Measurements from ENCODE around the gene LTO1. TPM values are rescaled to one million over a fixed set of nuclear protein-coding genes. Genes with fewer than 3 reads are reported as not detected.

The LTO1 gene
- total RNA-seq, 1 experiment from 2014 or later, result 27.5 TPM

DNA sequence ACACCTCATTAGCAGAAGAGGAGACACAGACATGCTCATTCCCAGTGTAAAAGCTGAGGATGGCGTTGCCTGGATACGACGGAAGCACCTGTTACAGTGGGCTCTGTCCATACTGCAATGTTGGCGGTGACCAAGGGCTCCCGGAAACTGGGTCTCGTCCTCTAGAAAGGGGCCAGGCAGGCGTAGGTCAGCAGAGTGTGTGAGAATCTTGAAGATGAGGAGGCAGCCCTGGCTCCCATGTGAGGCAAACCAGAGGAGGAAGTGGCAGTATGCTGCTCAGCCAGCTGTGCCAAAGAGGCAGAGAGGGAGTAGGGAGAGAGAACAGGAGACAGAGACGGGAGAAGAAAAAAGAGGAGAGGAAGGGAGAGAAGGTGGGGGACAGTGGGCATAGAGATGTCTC, 10.3 kb downstream of the LTO1 start:
- peaks cover 1% of the 10 kb centered on the region; the same call in 1 of the 2 replicates for H3K4me1 Mint-ChIP-seq
- no peak for ATAC-seq
- ChIA-PET POLR2A (no interaction called here), CTCF (interaction anchor here (0.8 to 1.1 kb wide), 2 partner anchors 177 to 563 kb away, joined by 4 to 6 read pairs; no protein-coding TSS in a partner anchor)
- TF ChIP-seq NR2C2 (CRISPR knock-in tag; IDR thresholded peaks at IDR 0.05) (no peak), MYBL2 (CRISPR knock-in tag; IDR thresholded peaks at IDR 0.05) (no peak), NFATC4 (CRISPR knock-in tag; IDR thresholded peaks at IDR 0.05) (no peak), ZNF121 (CRISPR knock-in tag; IDR thresholded peaks at IDR 0.05) (no peak), MXD4 (CRISPR knock-in tag; IDR thresholded peaks at IDR 0.05; ENCODE audit: borderline replicate concordance) (no peak), GRHL2 (CRISPR knock-in tag; IDR thresholded peaks at IDR 0.05; ENCODE audit: insufficient replicate concordance, severe bottlenecking) (no peak)
- TF ChIP-seq, protein P1, sequence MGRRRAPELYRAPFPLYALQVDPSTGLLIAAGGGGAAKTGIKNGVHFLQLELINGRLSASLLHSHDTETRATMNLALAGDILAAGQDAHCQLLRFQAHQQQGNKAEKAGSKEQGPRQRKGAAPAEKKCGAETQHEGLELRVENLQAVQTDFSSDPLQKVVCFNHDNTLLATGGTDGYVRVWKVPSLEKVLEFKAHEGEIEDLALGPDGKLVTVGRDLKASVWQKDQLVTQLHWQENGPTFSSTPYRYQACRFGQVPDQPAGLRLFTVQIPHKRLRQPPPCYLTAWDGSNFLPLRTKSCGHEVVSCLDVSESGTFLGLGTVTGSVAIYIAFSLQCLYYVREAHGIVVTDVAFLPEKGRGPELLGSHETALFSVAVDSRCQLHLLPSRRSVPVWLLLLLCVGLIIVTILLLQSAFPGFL (CRISPR knock-in tag; IDR thresholded peaks at IDR 0.05; ENCODE audit: borderline replicate concordance), result no peak
- TF ChIP-seq, protein P2, sequence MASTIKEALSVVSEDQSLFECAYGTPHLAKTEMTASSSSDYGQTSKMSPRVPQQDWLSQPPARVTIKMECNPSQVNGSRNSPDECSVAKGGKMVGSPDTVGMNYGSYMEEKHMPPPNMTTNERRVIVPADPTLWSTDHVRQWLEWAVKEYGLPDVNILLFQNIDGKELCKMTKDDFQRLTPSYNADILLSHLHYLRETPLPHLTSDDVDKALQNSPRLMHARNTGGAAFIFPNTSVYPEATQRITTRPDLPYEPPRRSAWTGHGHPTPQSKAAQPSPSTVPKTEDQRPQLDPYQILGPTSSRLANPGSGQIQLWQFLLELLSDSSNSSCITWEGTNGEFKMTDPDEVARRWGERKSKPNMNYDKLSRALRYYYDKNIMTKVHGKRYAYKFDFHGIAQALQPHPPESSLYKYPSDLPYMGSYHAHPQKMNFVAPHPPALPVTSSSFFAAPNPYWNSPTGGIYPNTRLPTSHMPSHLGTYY (CRISPR knock-in tag; IDR thresholded peaks at IDR 0.05), result no peak
- TF ChIP-seq, protein P3, sequence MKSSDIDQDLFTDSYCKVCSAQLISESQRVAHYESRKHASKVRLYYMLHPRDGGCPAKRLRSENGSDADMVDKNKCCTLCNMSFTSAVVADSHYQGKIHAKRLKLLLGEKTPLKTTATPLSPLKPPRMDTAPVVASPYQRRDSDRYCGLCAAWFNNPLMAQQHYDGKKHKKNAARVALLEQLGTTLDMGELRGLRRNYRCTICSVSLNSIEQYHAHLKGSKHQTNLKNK (CRISPR knock-in tag; IDR thresholded peaks at IDR 0.05), result no peak
- H3K36me3 Mint-ChIP-seq, result peaks cover 19% of the 10 kb centered on the region
- no peak overlapping the region for H3K27ac Mint-ChIP-seq
- no peak for DNase-seq (ENCODE audit: low spot score)
- H3K27me3 Mint-ChIP-seq (ENCODE audit: low read depth), result no peaks in the 10 kb centered on the region
- no peaks in the 10 kb centered on the region for H3K9me3 Mint-ChIP-seq
- H3K4me3 Mint-ChIP-seq, result no peak overlapping the region

DNA sequence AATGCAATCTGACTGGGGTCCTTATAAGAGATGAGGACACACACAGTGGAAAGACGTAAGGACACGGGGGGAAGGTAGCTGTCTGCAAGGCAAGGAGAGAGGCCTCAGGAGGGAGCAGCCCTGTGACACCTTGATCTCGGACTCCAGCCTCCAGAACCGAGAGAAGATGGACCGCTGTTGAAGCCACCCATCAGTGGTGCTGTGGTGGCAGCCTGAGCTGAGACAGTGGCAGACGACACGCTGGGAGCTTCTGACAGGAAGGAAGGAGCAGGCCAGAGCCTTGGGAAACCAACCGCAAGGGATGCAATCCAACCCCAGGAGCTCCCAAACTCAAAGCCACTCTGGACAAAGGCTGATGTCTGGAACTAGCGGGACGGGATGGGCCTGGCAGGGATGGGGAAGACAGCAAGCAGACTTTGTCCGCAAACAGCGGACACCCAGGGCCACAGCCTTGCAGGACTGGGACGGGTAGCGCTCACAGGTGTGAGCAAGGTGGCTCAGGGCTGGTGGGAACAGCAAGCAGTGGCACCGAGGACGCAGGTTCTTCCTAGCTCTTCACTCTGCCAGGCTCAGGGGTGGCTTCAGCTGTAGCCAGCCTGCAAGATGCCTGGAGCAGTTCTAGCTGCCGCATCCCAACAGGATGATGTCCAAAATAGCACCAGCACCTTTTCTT, 10.9 kb downstream of the LTO1 start:
- no peaks in the 10 kb centered on the region for H3K9me3 Mint-ChIP-seq
- ChIA-PET POLR2A (no interaction called here), CTCF (interaction anchor here (1.1 kb wide), 1 partner anchor 563 kb away, joined by 6 read pairs; no protein-coding TSS in a partner anchor)
- no peak overlapping the region for H3K4me3 Mint-ChIP-seq
- DNase-seq (ENCODE audit: low spot score) (no peak), ATAC-seq (no peak)
- TF ChIP-seq ZNF263 (CRISPR knock-in tag; IDR thresholded peaks at IDR 0.05; ENCODE audit: low read depth), result no peak
- TF ChIP-seq, protein P4, sequence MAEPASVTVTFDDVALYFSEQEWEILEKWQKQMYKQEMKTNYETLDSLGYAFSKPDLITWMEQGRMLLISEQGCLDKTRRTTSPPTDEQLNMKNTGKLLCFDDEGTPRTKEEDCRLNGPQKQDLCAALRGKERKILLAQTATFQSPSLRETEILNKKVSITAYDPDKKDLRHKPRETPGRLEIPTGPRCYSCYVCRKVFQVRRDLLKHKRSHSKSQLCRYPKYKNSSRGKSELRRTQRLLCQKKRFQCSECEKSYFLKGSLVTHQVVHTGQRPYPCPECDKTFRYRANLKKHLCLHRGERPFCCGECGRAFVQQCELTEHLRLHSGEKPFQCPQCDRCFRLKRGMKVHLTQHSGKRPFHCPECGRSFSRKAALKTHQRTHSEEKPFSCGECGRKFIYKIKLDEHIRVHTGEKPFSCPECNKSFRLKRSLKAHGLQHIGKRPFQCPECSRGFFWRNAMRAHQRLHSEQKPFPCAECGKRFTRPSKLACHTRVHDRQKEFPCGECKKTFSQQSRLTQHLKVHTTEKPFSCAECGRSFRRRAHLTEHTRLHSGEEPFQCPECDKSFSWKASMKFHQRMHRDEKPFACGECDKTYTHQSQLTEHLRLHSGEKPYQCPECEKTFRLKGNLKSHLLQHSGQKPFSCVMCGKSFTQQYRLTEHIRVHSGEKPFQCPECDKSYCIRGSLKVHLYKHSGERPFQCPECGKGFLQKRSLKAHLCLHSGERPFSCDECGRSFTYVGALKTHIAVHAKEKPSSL (CRISPR knock-in tag; conservative IDR thresholded peaks at IDR 0.05), result no peak
- TF ChIP-seq, protein P5, sequence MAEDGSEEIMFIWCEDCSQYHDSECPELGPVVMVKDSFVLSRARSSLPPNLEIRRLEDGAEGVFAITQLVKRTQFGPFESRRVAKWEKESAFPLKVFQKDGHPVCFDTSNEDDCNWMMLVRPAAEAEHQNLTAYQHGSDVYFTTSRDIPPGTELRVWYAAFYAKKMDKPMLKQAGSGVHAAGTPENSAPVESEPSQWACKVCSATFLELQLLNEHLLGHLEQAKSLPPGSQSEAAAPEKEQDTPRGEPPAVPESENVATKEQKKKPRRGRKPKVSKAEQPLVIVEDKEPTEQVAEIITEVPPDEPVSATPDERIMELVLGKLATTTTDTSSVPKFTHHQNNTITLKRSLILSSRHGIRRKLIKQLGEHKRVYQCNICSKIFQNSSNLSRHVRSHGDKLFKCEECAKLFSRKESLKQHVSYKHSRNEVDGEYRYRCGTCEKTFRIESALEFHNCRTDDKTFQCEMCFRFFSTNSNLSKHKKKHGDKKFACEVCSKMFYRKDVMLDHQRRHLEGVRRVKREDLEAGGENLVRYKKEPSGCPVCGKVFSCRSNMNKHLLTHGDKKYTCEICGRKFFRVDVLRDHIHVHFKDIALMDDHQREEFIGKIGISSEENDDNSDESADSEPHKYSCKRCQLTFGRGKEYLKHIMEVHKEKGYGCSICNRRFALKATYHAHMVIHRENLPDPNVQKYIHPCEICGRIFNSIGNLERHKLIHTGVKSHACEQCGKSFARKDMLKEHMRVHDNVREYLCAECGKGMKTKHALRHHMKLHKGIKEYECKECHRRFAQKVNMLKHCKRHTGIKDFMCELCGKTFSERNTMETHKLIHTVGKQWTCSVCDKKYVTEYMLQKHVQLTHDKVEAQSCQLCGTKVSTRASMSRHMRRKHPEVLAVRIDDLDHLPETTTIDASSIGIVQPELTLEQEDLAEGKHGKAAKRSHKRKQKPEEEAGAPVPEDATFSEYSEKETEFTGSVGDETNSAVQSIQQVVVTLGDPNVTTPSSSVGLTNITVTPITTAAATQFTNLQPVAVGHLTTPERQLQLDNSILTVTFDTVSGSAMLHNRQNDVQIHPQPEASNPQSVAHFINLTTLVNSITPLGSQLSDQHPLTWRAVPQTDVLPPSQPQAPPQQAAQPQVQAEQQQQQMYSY (CRISPR knock-in tag; IDR thresholded peaks at IDR 0.05), result no peak
- TF ChIP-seq, protein P6, sequence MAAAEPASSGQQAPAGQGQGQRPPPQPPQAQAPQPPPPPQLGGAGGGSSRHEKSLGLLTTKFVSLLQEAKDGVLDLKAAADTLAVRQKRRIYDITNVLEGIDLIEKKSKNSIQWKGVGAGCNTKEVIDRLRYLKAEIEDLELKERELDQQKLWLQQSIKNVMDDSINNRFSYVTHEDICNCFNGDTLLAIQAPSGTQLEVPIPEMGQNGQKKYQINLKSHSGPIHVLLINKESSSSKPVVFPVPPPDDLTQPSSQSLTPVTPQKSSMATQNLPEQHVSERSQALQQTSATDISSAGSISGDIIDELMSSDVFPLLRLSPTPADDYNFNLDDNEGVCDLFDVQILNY (CRISPR knock-in tag; IDR thresholded peaks at IDR 0.05), result no peak
- no peak for TF ChIP-seq MYBL2 (CRISPR knock-in tag; IDR thresholded peaks at IDR 0.05)
- no peak for TF ChIP-seq JUN (CRISPR knock-in tag; IDR thresholded peaks at IDR 0.05)
- no peak for TF ChIP-seq CREM (CRISPR knock-in tag; IDR thresholded peaks at IDR 0.05)
- TF ChIP-seq, protein P7, sequence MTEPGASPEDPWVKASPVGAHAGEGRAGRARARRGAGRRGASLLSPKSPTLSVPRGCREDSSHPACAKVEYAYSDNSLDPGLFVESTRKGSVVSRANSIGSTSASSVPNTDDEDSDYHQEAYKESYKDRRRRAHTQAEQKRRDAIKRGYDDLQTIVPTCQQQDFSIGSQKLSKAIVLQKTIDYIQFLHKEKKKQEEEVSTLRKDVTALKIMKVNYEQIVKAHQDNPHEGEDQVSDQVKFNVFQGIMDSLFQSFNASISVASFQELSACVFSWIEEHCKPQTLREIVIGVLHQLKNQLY (CRISPR knock-in tag; IDR thresholded peaks at IDR 0.05), result no peak
- no peak for TF ChIP-seq ZNF423 (CRISPR knock-in tag; IDR thresholded peaks at IDR 0.05)
- TF ChIP-seq ZNF317 (CRISPR knock-in tag; IDR thresholded peaks at IDR 0.05; ENCODE audit: borderline replicate concordance, low read depth), result no peak
- TF ChIP-seq GABPB1 (CRISPR knock-in tag; IDR thresholded peaks at IDR 0.05), result no peak
- TF ChIP-seq, protein P8, sequence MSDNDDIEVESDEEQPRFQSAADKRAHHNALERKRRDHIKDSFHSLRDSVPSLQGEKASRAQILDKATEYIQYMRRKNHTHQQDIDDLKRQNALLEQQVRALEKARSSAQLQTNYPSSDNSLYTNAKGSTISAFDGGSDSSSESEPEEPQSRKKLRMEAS (CRISPR knock-in tag; IDR thresholded peaks at IDR 0.05), result no peak
- no peak for TF ChIP-seq RORB (CRISPR knock-in tag; IDR thresholded peaks at IDR 0.05)
- no peaks in the 10 kb centered on the region for H3K27me3 Mint-ChIP-seq (ENCODE audit: low read depth)
- H3K36me3 Mint-ChIP-seq, result peaks cover 19% of the 10 kb centered on the region
- peaks cover 3% of the 10 kb centered on the region; the same call in 1 of the 2 replicates for H3K4me1 Mint-ChIP-seq
- no peak overlapping the region for H3K27ac Mint-ChIP-seq
